Keratinocyte (primary cell): Measurements from ENCODE around the gene GGTLC2. TPM values are rescaled to one million over a fixed set of nuclear protein-coding genes. Genes with fewer than 3 reads are reported as not detected.
"Not testable (repeated sequence)": the region's sequence is repeated elsewhere in the genome, so short reads cannot be mapped to it uniquely, and the experiment has no call there.

ENCODE experiments used
- DNase-seq: peaks from one replicate; pipeline ENCODE4 v3.0.0-alpha.2; 2011; ENCODE audit warnings: low read depth, missing footprints, low spot score
- FAIRE-seq: peaks from 2 replicates; lab custom pipeline; 2011; peaks lifted over from hg19 to GRCh38; lab: Jason Lieb, UNC
- H2AFZ ChIP-seq: 2 replicates; pipeline ENCODE4 v1.6.0; 2012; ENCODE audit warnings: low read length, control low read depth, inconsistent platforms; ENCODE audit not compliant: control insufficient read depth
- H3K27ac ChIP-seq: 2 replicates; pipeline ENCODE4 v1.5.1; 2011; ENCODE audit warnings: low read length; ENCODE audit not compliant: control insufficient read depth, insufficient read depth
- H3K27me3 ChIP-seq: 3 replicates; pipeline ENCODE4 v1.6.0; 2011; ENCODE audit warnings: low read length; ENCODE audit not compliant: control insufficient read depth, insufficient read depth; ENCODE audit errors: extremely low read depth
- H3K36me3 ChIP-seq, 2 experiments: 2 replicates in 1 of 2; 3 replicates in 1 of 2; pipeline ENCODE4 v1.5.1; 2011; ENCODE audit warnings: low read length in 2 of 2, mild to moderate bottlenecking in 1 of 2; ENCODE audit not compliant: control insufficient read depth in 2 of 2, insufficient read depth in 2 of 2; ENCODE audit errors: extremely low read depth in 1 of 2
- H3K4me1 ChIP-seq: 3 replicates; pipeline ENCODE4 v1.5.1; 2011; ENCODE audit warnings: low read length; ENCODE audit not compliant: control insufficient read depth, insufficient read depth; ENCODE audit errors: extremely low read depth
- H3K4me2 ChIP-seq: 3 replicates; pipeline ENCODE4 v1.6.0; 2011; ENCODE audit warnings: low read depth, low read length; ENCODE audit not compliant: control insufficient read depth, insufficient read depth; ENCODE audit errors: extremely low read depth
- H3K4me3 ChIP-seq, 3 experiments: fragments of 200-600 bp in 1 of 3; sonication (generic) in 1 of 3; 2 replicates in 2 of 3; 3 replicates in 1 of 3; pipeline ENCODE4 v1.5.1; 2011 to 2016; ENCODE audit warnings: low read length in 3 of 3, mild to moderate bottlenecking in 3 of 3, control low read depth in 2 of 3, inconsistent platforms in 1 of 3, low read depth in 1 of 3, mixed read lengths in 1 of 3, mixed run types in 1 of 3, moderate library complexity in 1 of 3; ENCODE audit not compliant: control insufficient read depth in 2 of 3, insufficient read depth in 2 of 3; ENCODE audit errors: extremely low read depth in 1 of 3
- H3K79me2 ChIP-seq: 2 replicates; pipeline ENCODE4 v1.6.0; 2012; ENCODE audit warnings: low read length; ENCODE audit not compliant: control insufficient read depth, insufficient read depth
- H3K9ac ChIP-seq: 3 replicates; pipeline ENCODE4 v1.6.0; 2011; ENCODE audit warnings: low read length; ENCODE audit not compliant: control insufficient read depth, insufficient read depth; ENCODE audit errors: extremely low read depth
- H3K9me1 ChIP-seq: 3 replicates; pipeline ENCODE4 v1.6.0; 2011; ENCODE audit warnings: low read length; ENCODE audit not compliant: control insufficient read depth, insufficient read depth; ENCODE audit errors: extremely low read depth
- H3K9me3 ChIP-seq: 2 replicates; pipeline ENCODE4 v1.5.1; 2012; ENCODE audit warnings: low read depth, low read length; ENCODE audit not compliant: control insufficient read depth
- H4K20me1 ChIP-seq: 3 replicates; pipeline ENCODE4 v1.6.0; 2011; ENCODE audit warnings: low read length; ENCODE audit not compliant: control insufficient read depth, insufficient read depth; ENCODE audit errors: extremely low read depth
- EZH2 ChIP-seq: IDR thresholded peaks from one replicate; pipeline ENCODE4 v1.6.1; 2012; ENCODE audit warnings: inconsistent platforms, mild to moderate bottlenecking, low read length, moderate library complexity
- dilution Hi-C: fragments of 300-500 bp; cut with MboI; formaldehyde crosslinking; loops from one replicate; pipeline ENCODE4 v1.7.0; 2020; ENCODE audit warnings: low sequenced_read_pairs; ENCODE audit not compliant: extremely low pct_ligation_motif_present
- polyA minus RNA-seq, 3 experiments: library from RNA; depleted of rRNA, polyadenylated mRNA; stranded (reverse); fragments of >200 nt; gene quantifications; 1 replicate in 1 of 3; 2 replicates in 1 of 3; 3 replicates in 1 of 3; pipeline ENCODE4 v1.2.3, GENCODE V29; 2011
- polyA plus RNA-seq, 5 experiments: library from polyadenylated mRNA; depleted of rRNA in 3 of 5; stranded (reverse) in 3 of 5; stranded (forward) in 1 of 5; unstranded in 1 of 5; fragments of >200 nt; gene quantifications; 1 replicate in 1 of 5; 2 replicates in 3 of 5; 3 replicates in 1 of 5; pipeline versions ENCODE4 v1.2.1 to v1.2.3, GENCODE V29; 2011 to 2012; ENCODE audit warnings: missing spikeins in 2 of 5, low read depth in 1 of 5, low replicate concordance in 1 of 5
- TF ChIP-seq, protein P1 (sequence below), 3 experiments: IDR thresholded peaks in 1 of 3; conservative IDR thresholded peaks in 1 of 3; optimal IDR thresholded peaks in 1 of 3; 2 replicates in 2 of 3; 3 replicates in 1 of 3; pipeline versions ENCODE3 to v1.5.1; 2011; ENCODE audit warnings: low read length in 3 of 3, mild to moderate bottlenecking in 3 of 3, moderate library complexity in 2 of 3, control low read depth in 1 of 3, inconsistent platforms in 1 of 3; ENCODE audit not compliant: insufficient read depth in 2 of 3; ENCODE audit errors: extremely low read depth in 1 of 3

The GGTLC2 gene
- polyA plus RNA-seq, result not detected in 3 replicates
- polyA plus RNA-seq (2011; ENCODE audit: low read depth), result not detected
- not detected in 2 replicates for polyA plus RNA-seq (2011; cell fraction: cytosol; rRNA removed)
- polyA plus RNA-seq (2011; cell fraction: nucleus; rRNA removed), result not detected in 2 replicates
- polyA plus RNA-seq (2012; ENCODE audit: low replicate concordance), result not detected in 2 replicates
- polyA minus RNA-seq, result not detected in 3 replicates
- polyA minus RNA-seq (2011; cell fraction: cytosol; rRNA and poly(A)+ RNA removed), result not detected
- not detected in 2 replicates for polyA minus RNA-seq (2011; cell fraction: nucleus; rRNA and poly(A)+ RNA removed)

DNA sequence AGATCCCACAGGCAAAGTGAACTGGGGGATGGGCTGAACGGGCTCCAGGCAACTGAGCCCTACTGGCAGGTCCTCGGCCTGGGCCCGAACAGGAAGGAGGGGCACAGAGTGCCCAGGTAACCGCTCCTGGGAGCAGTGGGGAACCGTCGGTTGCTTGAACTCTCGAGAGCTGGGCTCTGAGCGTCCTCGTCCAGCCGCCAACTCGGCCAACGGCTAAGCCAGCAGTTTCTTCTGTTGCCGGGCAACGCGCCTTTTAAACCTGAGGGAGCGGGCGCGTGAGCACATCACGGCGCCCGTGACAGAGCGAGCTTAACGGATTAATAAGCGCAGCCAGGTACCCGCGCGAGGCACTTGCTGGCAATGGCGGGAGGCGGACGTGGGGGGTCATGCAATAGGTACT, at the start of gene GGTLC2:
Gene GGTLC2, plus strand, starts transcription at position 301 of the 400 bp plus-strand sequence. CDS start 1,732 bp downstream, outside the sequence.
- H3K36me3 ChIP-seq, DNase-seq, H3K27me3 ChIP-seq, H3K79me2 ChIP-seq, H2AFZ ChIP-seq, dilution Hi-C loops, H3K4me1 ChIP-seq, H3K9me3 ChIP-seq, H3K9me1 ChIP-seq, H3K4me3 ChIP-seq, FAIRE-seq, H3K9ac ChIP-seq, H4K20me1 ChIP-seq, H3K27ac ChIP-seq, H3K4me2 ChIP-seq: not testable (repeated sequence)

DNA sequence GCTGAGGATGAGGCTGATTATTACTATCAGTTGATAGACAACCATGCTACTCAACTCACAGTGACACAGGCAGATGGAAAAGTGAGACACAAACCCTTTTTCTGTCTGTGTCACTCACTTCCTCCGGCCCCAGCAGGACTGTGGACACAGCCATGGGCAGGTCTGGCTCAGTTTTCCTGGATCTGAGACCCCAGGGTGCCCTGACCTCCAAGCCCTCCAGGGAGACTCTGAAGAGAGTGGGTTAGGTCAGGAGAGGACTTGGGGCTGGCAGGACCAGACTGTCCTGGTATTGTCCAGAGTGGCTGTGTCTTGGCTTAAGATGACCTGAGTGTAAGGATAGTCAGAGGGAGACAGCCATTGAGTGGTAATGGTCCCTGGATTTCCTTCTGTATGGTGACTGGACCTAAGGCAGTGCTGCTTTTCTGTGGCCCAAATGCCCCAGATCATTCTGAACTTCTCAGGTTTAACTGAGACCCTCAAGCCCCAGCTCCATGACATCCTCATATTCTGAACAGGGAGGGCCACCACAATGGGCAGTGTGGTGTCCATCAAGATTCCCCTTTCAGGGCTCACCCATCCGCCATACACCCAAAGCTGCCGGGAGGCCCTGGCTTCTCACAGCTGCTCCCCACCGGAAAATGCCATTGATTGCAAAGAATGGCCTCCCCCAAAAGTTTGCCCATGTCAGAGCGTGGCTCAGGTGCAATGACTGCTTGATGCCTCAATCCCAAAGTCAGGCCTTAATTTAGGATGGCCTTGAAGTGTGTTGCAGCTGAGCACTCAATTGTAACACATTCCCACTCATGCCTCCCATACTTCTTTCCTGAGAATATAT, 49.2 kb upstream of the GGTLC2 start:
- Histone ChIP-seq H3K27ac (no peak overlapping the region), H2AFZ (no peak overlapping the region), H3K4me2 (no peak overlapping the region), H3K79me2 (no peaks in the 10 kb centered on the region), H3K9me1 (no peaks in the 10 kb centered on the region), H3K4me1 (no peaks in the 10 kb centered on the region), H3K9ac (no peak overlapping the region), H3K27me3 (no peaks in the 10 kb centered on the region), H3K4me3 (no peak overlapping the region), H4K20me1 (no peaks in the 10 kb centered on the region), H3K36me3 (no peaks in the 10 kb centered on the region), H3K9me3 (no peaks in the 10 kb centered on the region)
- no peak for TF ChIP-seq EZH2
- TF ChIP-seq, protein P1, sequence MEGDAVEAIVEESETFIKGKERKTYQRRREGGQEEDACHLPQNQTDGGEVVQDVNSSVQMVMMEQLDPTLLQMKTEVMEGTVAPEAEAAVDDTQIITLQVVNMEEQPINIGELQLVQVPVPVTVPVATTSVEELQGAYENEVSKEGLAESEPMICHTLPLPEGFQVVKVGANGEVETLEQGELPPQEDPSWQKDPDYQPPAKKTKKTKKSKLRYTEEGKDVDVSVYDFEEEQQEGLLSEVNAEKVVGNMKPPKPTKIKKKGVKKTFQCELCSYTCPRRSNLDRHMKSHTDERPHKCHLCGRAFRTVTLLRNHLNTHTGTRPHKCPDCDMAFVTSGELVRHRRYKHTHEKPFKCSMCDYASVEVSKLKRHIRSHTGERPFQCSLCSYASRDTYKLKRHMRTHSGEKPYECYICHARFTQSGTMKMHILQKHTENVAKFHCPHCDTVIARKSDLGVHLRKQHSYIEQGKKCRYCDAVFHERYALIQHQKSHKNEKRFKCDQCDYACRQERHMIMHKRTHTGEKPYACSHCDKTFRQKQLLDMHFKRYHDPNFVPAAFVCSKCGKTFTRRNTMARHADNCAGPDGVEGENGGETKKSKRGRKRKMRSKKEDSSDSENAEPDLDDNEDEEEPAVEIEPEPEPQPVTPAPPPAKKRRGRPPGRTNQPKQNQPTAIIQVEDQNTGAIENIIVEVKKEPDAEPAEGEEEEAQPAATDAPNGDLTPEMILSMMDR (optimal IDR thresholded peaks at IDR 0.05 in 1 of 3, IDR thresholded peaks at IDR 0.05 in 1 of 3, conservative IDR thresholded peaks at IDR 0.05 in 1 of 3; ENCODE audit: extremely low read depth in 1 of 3, insufficient read depth in 2 of 3, low read length in 3 of 3), result no peak
- FAIRE-seq (no peak), DNase-seq (no peak)
- dilution Hi-C loops, result no loop called here
